Right lobe of liver (tissue), 4 donors: ENCODE data around the gene RHCG.

Experiments
- POLR2A ChIP-seq: fragments of 450-650 bp; IDR thresholded peaks from one replicate; pipeline ENCODE4 v1.6.1; 2017; ENCODE audit warnings: antibody characterized with exemption, mild to moderate bottlenecking
- TF ChIP-seq, protein P1 (sequence below), 4 donors: fragments of 200-600 bp in 3 of 4; fragments of 450-650 bp in 1 of 4; IDR thresholded peaks; one replicate each; pipeline versions ENCODE4 v1.5.1 to v1.8.0; 2016 to 2022; ENCODE audit warnings: antibody characterized with exemption in 4 of 4, mild to moderate bottlenecking in 2 of 4
- donor health status: DM: no; HTN: no; CAD: no.
- donor health status: DM: no; HTN: no; CAD: no.
- donor health status: DM: no; HTN: yes; CAD: no.

DNA sequence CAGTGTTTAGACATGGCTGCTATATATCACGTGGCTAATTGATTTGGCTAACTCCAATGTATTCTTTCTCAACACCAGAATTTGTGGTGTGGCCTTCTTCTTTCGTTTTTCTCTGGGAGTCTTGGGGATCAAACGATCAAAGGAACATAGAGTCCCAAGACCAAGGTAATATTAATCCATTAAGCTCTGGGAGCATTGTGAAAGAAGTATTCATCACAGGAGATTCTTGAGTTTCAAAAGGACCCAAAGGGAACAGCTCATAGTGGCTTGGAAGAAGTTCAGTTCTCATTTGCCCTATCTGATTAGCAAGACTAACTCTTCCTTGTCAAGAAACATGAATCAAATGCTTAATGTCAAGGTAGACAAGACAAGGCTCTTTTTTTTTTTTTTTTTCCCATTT is 46.0 kb upstream of the RHCG start:
- TF ChIP-seq, protein P1, sequence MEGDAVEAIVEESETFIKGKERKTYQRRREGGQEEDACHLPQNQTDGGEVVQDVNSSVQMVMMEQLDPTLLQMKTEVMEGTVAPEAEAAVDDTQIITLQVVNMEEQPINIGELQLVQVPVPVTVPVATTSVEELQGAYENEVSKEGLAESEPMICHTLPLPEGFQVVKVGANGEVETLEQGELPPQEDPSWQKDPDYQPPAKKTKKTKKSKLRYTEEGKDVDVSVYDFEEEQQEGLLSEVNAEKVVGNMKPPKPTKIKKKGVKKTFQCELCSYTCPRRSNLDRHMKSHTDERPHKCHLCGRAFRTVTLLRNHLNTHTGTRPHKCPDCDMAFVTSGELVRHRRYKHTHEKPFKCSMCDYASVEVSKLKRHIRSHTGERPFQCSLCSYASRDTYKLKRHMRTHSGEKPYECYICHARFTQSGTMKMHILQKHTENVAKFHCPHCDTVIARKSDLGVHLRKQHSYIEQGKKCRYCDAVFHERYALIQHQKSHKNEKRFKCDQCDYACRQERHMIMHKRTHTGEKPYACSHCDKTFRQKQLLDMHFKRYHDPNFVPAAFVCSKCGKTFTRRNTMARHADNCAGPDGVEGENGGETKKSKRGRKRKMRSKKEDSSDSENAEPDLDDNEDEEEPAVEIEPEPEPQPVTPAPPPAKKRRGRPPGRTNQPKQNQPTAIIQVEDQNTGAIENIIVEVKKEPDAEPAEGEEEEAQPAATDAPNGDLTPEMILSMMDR (IDR thresholded peaks at IDR 0.05) = no peak
- no peak for TF ChIP-seq POLR2A
